Neuronal stem cell (in vitro differentiated cells): ENCODE data around the gene CABLES2.

Experiments used
- DNase-seq: peaks from one replicate; pipeline ENCODE4 v3.0.0-alpha.2; 2013; ENCODE audit warnings: low spot score
- H2AFZ ChIP-seq: one replicate; pipeline ENCODE4 v1.6.1; 2013; ENCODE audit warnings: mild to moderate bottlenecking, low read length, inconsistent platforms
- H2AK5ac ChIP-seq: 2 replicates; pipeline ENCODE4 v1.6.1; 2013; ENCODE audit warnings: low read depth, mild to moderate bottlenecking, inconsistent platforms, low read length, moderate library complexity, mixed read lengths
- H2BK120ac ChIP-seq: 2 replicates; pipeline ENCODE4 v1.6.1; 2013; ENCODE audit warnings: low read depth, mild to moderate bottlenecking, inconsistent platforms, low read length, moderate library complexity, mixed read lengths
- H2BK12ac ChIP-seq: one replicate; pipeline ENCODE4 v1.6.1; 2013; ENCODE audit warnings: low read length, inconsistent platforms
- H2BK15ac ChIP-seq: 2 replicates; pipeline ENCODE4 v1.6.1; 2013; ENCODE audit warnings: mild to moderate bottlenecking, low read length, inconsistent platforms, mixed read lengths
- H2BK5ac ChIP-seq: one replicate; pipeline ENCODE4 v1.6.1; 2013; ENCODE audit warnings: inconsistent platforms, mild to moderate bottlenecking, low read length, moderate library complexity
- H3K14ac ChIP-seq: one replicate; pipeline ENCODE4 v1.6.1; 2013; ENCODE audit warnings: low read length, inconsistent platforms
- H3K18ac ChIP-seq: 2 replicates; pipeline ENCODE4 v1.6.1; 2013; ENCODE audit warnings: low read length, inconsistent platforms
- H3K23ac ChIP-seq: 2 replicates; pipeline ENCODE4 v1.6.1; 2013; ENCODE audit warnings: low read depth, mild to moderate bottlenecking, mixed read lengths, low read length, inconsistent platforms; ENCODE audit not compliant: poor library complexity
- H3K27ac ChIP-seq: replicated peaks from 3 replicates; pipeline ENCODE4 v1.5.1; 2013; ENCODE audit warnings: low read length, inconsistent platforms
- H3K27me3 ChIP-seq, 3 experiments: 2 replicates each; pipeline ENCODE4 v1.6.1; 2013; ENCODE audit warnings: low read length in 3 of 3, mild to moderate bottlenecking in 2 of 3, inconsistent platforms in 1 of 3, low read depth in 1 of 3, mixed read lengths in 1 of 3, moderate library complexity in 1 of 3; ENCODE audit not compliant: control insufficient read depth in 3 of 3, insufficient read depth in 3 of 3
- H3K36me3 ChIP-seq, 2 donors: replicated peaks in 1 of 2; 2 replicates each; pipeline ENCODE4 v1.6.1; 2013; ENCODE audit warnings: low read length in 2 of 2; ENCODE audit not compliant: control insufficient read depth in 2 of 2, insufficient read depth in 2 of 2
- H3K4ac ChIP-seq: 2 replicates; pipeline ENCODE4 v1.6.1; 2013; ENCODE audit warnings: inconsistent platforms, mild to moderate bottlenecking, low read length, moderate library complexity
- H3K4me1 ChIP-seq, 2 donors: 1 replicate in 1 of 2; 2 replicates in 1 of 2; pipeline ENCODE4 v1.6.1; 2013; ENCODE audit warnings: low read length in 2 of 2, low read depth in 1 of 2; ENCODE audit not compliant: control insufficient read depth in 2 of 2, insufficient read depth in 1 of 2
- H3K4me2 ChIP-seq: one replicate; pipeline ENCODE4 v1.6.1; 2013; ENCODE audit warnings: mild to moderate bottlenecking, low read length, inconsistent platforms; ENCODE audit not compliant: insufficient read depth, poor library complexity, severe bottlenecking
- H3K4me3 ChIP-seq, 2 donors: 2 replicates each; pipeline ENCODE4 v1.5.1; 2013; ENCODE audit warnings: low read length in 2 of 2, mild to moderate bottlenecking in 2 of 2, inconsistent platforms in 1 of 2, moderate library complexity in 1 of 2
- H3K79me1 ChIP-seq: one replicate; pipeline ENCODE4 v1.6.1; 2013; ENCODE audit warnings: low read depth, mild to moderate bottlenecking, inconsistent platforms, low read length, moderate library complexity
- H3K9ac ChIP-seq: one replicate; pipeline ENCODE4 v1.6.1; 2013; ENCODE audit warnings: mild to moderate bottlenecking, low read depth, low read length, inconsistent platforms; ENCODE audit not compliant: poor library complexity
- H3K9me3 ChIP-seq, 2 donors: replicated peaks in 1 of 2; 2 replicates each; pipeline versions ENCODE3 to v1.6.1; 2013; ENCODE audit warnings: low read length in 2 of 2, mild to moderate bottlenecking in 2 of 2, inconsistent platforms in 1 of 2, low read depth in 1 of 2, mixed read lengths in 1 of 2, moderate library complexity in 1 of 2; ENCODE audit not compliant: control insufficient read depth in 2 of 2, insufficient read depth in 1 of 2
- H4K8ac ChIP-seq: one replicate; pipeline ENCODE4 v1.6.1; 2013; ENCODE audit warnings: low read depth, mild to moderate bottlenecking, inconsistent platforms, low read length, moderate library complexity
- H4K91ac ChIP-seq: one replicate; pipeline ENCODE4 v1.6.1; 2013; ENCODE audit warnings: low read length, low read depth, mild to moderate bottlenecking, inconsistent platforms; ENCODE audit not compliant: poor library complexity
- WGBS, 2 donors: extraction: QIAGEN DNeasy Blood & Tissue Kit; methylation state at CpG; one replicate each; pipeline ENCODE4 v1.1.7; 2013; ENCODE audit warnings: missing lambda C conversion rate in 2 of 2, mixed read lengths in 1 of 2; ENCODE audit not compliant: insufficient read length in 2 of 2, insufficient replicate concordance in 1 of 2; ENCODE audit errors: extremely low coverage in 2 of 2; 5-methylcytosine and 5-hydroxymethylcytosine counted together

CABLES2 gene

GRCh38 chr20:62395311-62396242, 11.5 kb downstream of the CABLES2 start:
- no peak overlapping the region for H3K9ac ChIP-seq
- no peak overlapping the region for H3K14ac ChIP-seq
- no peak overlapping the region for H3K4ac ChIP-seq
- H3K9me3 ChIP-seq: peaks cover 0 to 2% of the 10 kb centered on the region in 2 donors
- no peak overlapping the region for H3K27ac ChIP-seq
- no CpG with 5 or more reads among the region's 27 CpGs for WGBS, 2 donors
- DNase-seq: no peak
- no peak overlapping the region for H2BK120ac ChIP-seq
- no peak overlapping the region for H2BK15ac ChIP-seq
- no peak overlapping the region for H3K18ac ChIP-seq
- no peak overlapping the region for H3K23ac ChIP-seq
- H3K4me2 ChIP-seq: no peak overlapping the region
- H3K4me3 ChIP-seq: no peak overlapping the region
- H2AFZ ChIP-seq: no peak overlapping the region
- H3K27me3 ChIP-seq: no peaks in the 10 kb centered on the region
- no peaks in the 10 kb centered on the region for H3K4me1 ChIP-seq
- no peak overlapping the region for H4K8ac ChIP-seq
- peaks cover 45 to 49% of the 10 kb centered on the region in 2 donors for H3K36me3 ChIP-seq
- peak overlapping the region; percentile 19 for H2BK5ac ChIP-seq
- no peak overlapping the region for H2AK5ac ChIP-seq
- peaks cover 21% of the 10 kb centered on the region for H3K79me1 ChIP-seq
- no peak overlapping the region for H4K91ac ChIP-seq
- no peak overlapping the region for H2BK12ac ChIP-seq

- Histone ChIP-seq H4K91ac (no peak overlapping the region), H2BK15ac (no peak overlapping the region), H3K9ac (peak overlapping the region; percentile 37), H2BK12ac (no peak overlapping the region), H3K27ac (no peak overlapping the region), H3K27me3 (no peaks in the 10 kb centered on the region), H3K4me2 (no peak overlapping the region), H2AFZ (no peak overlapping the region), H3K36me3 (peaks cover 53 to 59% of the 10 kb centered on the region in 2 donors), H3K9me3 (peaks cover 0 to 2% of the 10 kb centered on the region in 2 donors), H3K4ac (no peak overlapping the region), H2AK5ac (no peak overlapping the region), H3K79me1 (peaks cover 17% of the 10 kb centered on the region), H3K4me1 (no peaks in the 10 kb centered on the region), H3K14ac (no peak overlapping the region), H3K18ac (no peak overlapping the region), H3K23ac (no peak overlapping the region), H3K4me3 (no peak overlapping the region), H4K8ac (no peak overlapping the region), H2BK120ac (no peak overlapping the region), H2BK5ac (no peak overlapping the region)
- no peak for DNase-seq
- no CpG with 5 or more reads among the region's 44 CpGs for WGBS, 2 donors
Observed at GRCh38 chr20:62394248-62395245, 12.5 kb downstream of the CABLES2 start.

DNA sequence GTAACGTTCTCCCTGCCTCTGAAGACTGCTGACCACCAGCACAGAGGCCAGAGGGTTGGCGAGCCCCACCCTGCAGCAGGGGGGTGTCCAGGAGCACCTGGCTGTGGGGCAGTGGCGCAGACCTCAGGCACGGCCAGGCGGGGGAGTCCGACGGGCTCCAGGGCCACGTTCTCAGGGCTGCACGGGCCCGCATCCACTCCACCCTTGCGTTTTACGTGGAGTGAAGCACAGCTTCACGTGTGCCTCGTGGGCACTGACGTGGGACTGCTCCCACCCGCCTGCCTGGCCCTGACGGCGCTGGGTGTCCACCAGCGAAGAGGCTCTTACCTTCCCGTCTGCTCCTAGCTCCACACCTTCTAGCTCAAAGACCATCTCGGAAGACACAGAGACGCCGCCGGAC, 13.3 kb downstream of the CABLES2 start:
- Histone ChIP-seq H4K91ac (no peak overlapping the region), H3K27ac (no peak overlapping the region), H3K79me1 (peaks cover 19% of the 10 kb centered on the region), H3K14ac (no peak overlapping the region), H2BK5ac (no peak overlapping the region), H2AK5ac (no peak overlapping the region), H3K27me3 (no peaks in the 10 kb centered on the region), H3K18ac (no peak overlapping the region), H3K9ac (peak overlapping the region; percentile 37), H3K4me3 (no peak overlapping the region), H2BK120ac (no peak overlapping the region), H3K4me2 (no peak overlapping the region), H3K4me1 (no peaks in the 10 kb centered on the region), H3K23ac (no peak overlapping the region), H4K8ac (no peak overlapping the region), H3K9me3 (peaks cover 0 to 2% of the 10 kb centered on the region in 2 donors), H2AFZ (no peak overlapping the region), H2BK12ac (no peak overlapping the region), H3K4ac (no peak overlapping the region), H3K36me3 (peaks cover 59 to 67% of the 10 kb centered on the region in 2 donors), H2BK15ac (no peak overlapping the region)
- no CpG with 5 or more reads among the region's 24 CpGs for WGBS, 2 donors
- DNase-seq: no peak

DNA sequence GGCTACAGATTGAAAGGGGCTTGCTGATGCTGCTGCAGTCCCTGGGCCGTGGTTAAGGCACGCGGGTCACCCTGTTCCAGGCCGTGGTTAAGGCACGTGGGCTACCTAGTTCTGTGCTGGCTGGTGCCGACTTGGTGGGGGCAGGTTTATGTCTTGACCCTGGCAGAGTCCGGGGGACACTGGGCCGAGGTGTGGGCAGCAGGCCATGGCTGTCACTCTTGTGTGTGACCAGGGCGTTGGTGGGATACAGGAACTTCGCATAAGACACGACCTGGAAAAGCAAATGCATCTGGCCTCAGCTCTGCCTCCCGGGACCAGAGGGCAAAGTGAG, 13.8 kb downstream of the CABLES2 start:
- peaks cover 0 to 2% of the 10 kb centered on the region in 2 donors for H3K9me3 ChIP-seq
- DNase-seq: no peak
- no peak overlapping the region for H4K91ac ChIP-seq
- H3K14ac ChIP-seq: no peak overlapping the region
- H3K23ac ChIP-seq: peak overlapping the region; percentile 69
- H3K36me3 ChIP-seq: peaks cover 62 to 72% of the 10 kb centered on the region in 2 donors
- no peak overlapping the region for H2BK120ac ChIP-seq
- H2BK5ac ChIP-seq: no peak overlapping the region
- H2BK12ac ChIP-seq: no peak overlapping the region
- no peaks in the 10 kb centered on the region for H3K27me3 ChIP-seq
- peaks cover 0 to 2% of the 10 kb centered on the region in 2 donors for H3K4me1 ChIP-seq
- no peak overlapping the region for H2BK15ac ChIP-seq
- H3K4me2 ChIP-seq: no peak overlapping the region
- no peak overlapping the region for H3K9ac ChIP-seq
- H3K4me3 ChIP-seq: no peak overlapping the region
- peaks cover 17% of the 10 kb centered on the region for H3K79me1 ChIP-seq
- H3K4ac ChIP-seq: no peak overlapping the region
- no peak overlapping the region for H4K8ac ChIP-seq
- H2AK5ac ChIP-seq: no peak overlapping the region
- no peak overlapping the region for H3K18ac ChIP-seq
- no CpG with 5 or more reads among the region's 12 CpGs for WGBS, 2 donors
- no peak overlapping the region for H2AFZ ChIP-seq
- no peak overlapping the region for H3K27ac ChIP-seq
